HepG2 (cell line): Measurements from ENCODE around the gene CENPP. TPM values are rescaled to one million over a fixed set of nuclear protein-coding genes. Genes with fewer than 3 reads are reported as not detected.

Experiments
- ATAC-seq: fragments of 200-7000 bp; cut with Tn5 transposase; 3 replicates; pipeline ENCODE4 v1.9.1; 2020; ENCODE audit warnings: mild to moderate bottlenecking, moderate library complexity
- BruUV-seq: library from RNA; stranded (reverse); fragments of 400-500 nt; replicated peaks from 2 replicates; lab custom pipeline; 2021; lab: Mats Ljungman, UMichigan
- CTCF ChIA-PET: fragments of 300-600 bp; formaldehyde crosslinking; extraction: SDS; loops from one replicate; lab custom pipeline; 2021; ENCODE audit warnings: low total read pairs, inconsistent platforms, low intra/inter-chr PET ratio; lab: Yijun Ruan, JAX
- POLR2A ChIA-PET: fragments of 350-600 bp; sonication (Branson Sonifier 250); formaldehyde crosslinking; loops from one replicate; lab custom pipeline; 2020; ENCODE audit warnings: antibody characterized with exemption, inconsistent platforms; lab: Yijun Ruan, JAX
- DNase-seq: peaks from one replicate; pipeline ENCODE4 v3.0.0-alpha.2; 2015; ENCODE audit warnings: low spot score
- FAIRE-seq: peaks from 3 replicates; lab custom pipeline; 2011; peaks lifted over from hg19 to GRCh38; lab: Jason Lieb, UNC
- H2AFZ ChIP-seq: one replicate; pipeline ENCODE4 v1.6.1; 2011; ENCODE audit warnings: low read length, inconsistent platforms
- H3K27ac ChIP-seq: fragments of 300-600 bp; 3 replicates; pipeline ENCODE4 v1.8.0; 2011; ENCODE audit warnings: mixed run types, mild to moderate bottlenecking, mixed read lengths, low read length, inconsistent platforms; ENCODE audit not compliant: insufficient read depth; ENCODE audit errors: extremely low read length
- H3K27me3 ChIP-seq, 2 experiments: fragments of 200-600 bp in 1 of 2; 2 replicates in 1 of 2; 3 replicates in 1 of 2; pipeline versions ENCODE4 v1.6.0 to v1.8.0; 2011; ENCODE audit warnings: low read length in 2 of 2, mild to moderate bottlenecking in 2 of 2, moderate library complexity in 2 of 2, inconsistent platforms in 1 of 2; ENCODE audit not compliant: insufficient read depth in 2 of 2, control insufficient read depth in 1 of 2
- H3K36me3 ChIP-seq, 2 experiments: fragments of 200-600 bp in 1 of 2; replicated peaks in 1 of 2; 2 replicates in 1 of 2; 3 replicates in 1 of 2; pipeline versions ENCODE4 v1.5.1 to v1.8.0; 2011; ENCODE audit warnings: low read length in 2 of 2, inconsistent platforms in 1 of 2; ENCODE audit not compliant: insufficient read depth in 2 of 2, control insufficient read depth in 1 of 2
- H3K4me1 ChIP-seq: 2 replicates; pipeline ENCODE4 v1.5.1; 2012; ENCODE audit warnings: low read length, inconsistent platforms; ENCODE audit not compliant: insufficient read depth
- H3K4me2 ChIP-seq: 2 replicates; pipeline ENCODE4 v1.6.0; 2011; ENCODE audit warnings: low read depth, low read length, inconsistent platforms
- H3K4me3 ChIP-seq, 3 experiments: fragments of 200-600 bp in 1 of 3; sonication (generic), shearing (Covaris generic) in 1 of 3; replicated peaks in 1 of 3; 2 replicates each; pipeline ENCODE4 v1.5.1; 2011 to 2016; ENCODE audit warnings: low read length in 3 of 3, inconsistent platforms in 2 of 3, low read depth in 2 of 3, mild to moderate bottlenecking in 2 of 3, control low read depth in 1 of 3, mixed read lengths in 1 of 3; ENCODE audit not compliant: insufficient read depth in 1 of 3
- H3K79me2 ChIP-seq: one replicate; pipeline ENCODE4 v1.6.1; 2011; ENCODE audit warnings: low read length, inconsistent platforms; ENCODE audit not compliant: insufficient read depth
- H3K9ac ChIP-seq: 2 replicates; pipeline ENCODE4 v1.6.0; 2011; ENCODE audit warnings: mild to moderate bottlenecking, low read depth, low read length, inconsistent platforms; ENCODE audit not compliant: insufficient read depth
- H3K9me3 ChIP-seq: 2 replicates; pipeline ENCODE4 v1.5.1; 2012; ENCODE audit warnings: mild to moderate bottlenecking, low read length
- H4K20me1 ChIP-seq: 2 replicates; pipeline ENCODE4 v1.6.0; 2011; ENCODE audit warnings: inconsistent platforms, mild to moderate bottlenecking, low read length, moderate library complexity; ENCODE audit not compliant: insufficient read depth
- KDM3A ChIP-seq: IDR thresholded peaks from 2 replicates; pipeline ENCODE4 v1.6.1; 2018; ENCODE audit warnings: low read depth, missing compliant biosample characterization
- KDM5B ChIP-seq: sonication (generic); formaldehyde crosslinking; IDR thresholded peaks from 2 replicates; pipeline ENCODE4 v1.4.0; 2020; ENCODE audit warnings: missing genetic modification reagents, mild to moderate bottlenecking, borderline replicate concordance
- KLF6 ChIP-seq: IDR thresholded peaks from 2 replicates; pipeline ENCODE4 v1.8.0; 2016; ENCODE audit warnings: missing biosample characterization, missing genetic modification reagents
- RXRA ChIP-seq: sonication (generic); formaldehyde crosslinking; IDR thresholded peaks from 2 replicates; pipeline ENCODE4 v1.5.1; 2020; ENCODE audit warnings: missing genetic modification reagents
- TAF15 ChIP-seq: fragments of 200-400 bp; formaldehyde crosslinking; IDR thresholded peaks from one replicate; pipeline ENCODE4 v1.6.1; 2018; ENCODE audit warnings: mild to moderate bottlenecking, low read depth, low read length; ENCODE audit not compliant: poor library complexity, severe bottlenecking
- ZBTB33 ChIP-seq: sonication (generic); formaldehyde crosslinking; IDR thresholded peaks from 2 replicates; pipeline ENCODE4 v1.4.0; 2020; ENCODE audit warnings: missing genetic modification reagents
- ZNF101 ChIP-seq: sonication (generic); formaldehyde crosslinking; IDR thresholded peaks from 2 replicates; pipeline ENCODE4 v1.4.0; 2020; ENCODE audit warnings: mild to moderate bottlenecking, low read depth, missing genetic modification reagents, borderline replicate concordance
- ZNF274 ChIP-seq: sonication (generic); formaldehyde crosslinking; IDR thresholded peaks from 2 replicates; pipeline ENCODE4 v1.5.1; 2020; ENCODE audit warnings: mild to moderate bottlenecking, missing genetic modification reagents
- ZNF3 ChIP-seq: IDR thresholded peaks from 2 replicates; pipeline ENCODE4 v1.7.0; 2017; ENCODE audit warnings: inconsistent platforms
- ZNF761 ChIP-seq: sonication (generic); formaldehyde crosslinking; conservative IDR thresholded peaks from 2 replicates; pipeline ENCODE4 v1.4.0; 2020; ENCODE audit warnings: mild to moderate bottlenecking, missing genetic modification reagents
- WGBS: methylation state at CpG from one replicate; pipeline ENCODE4 v1.1.6; 2017; ENCODE audit warnings: low lambda C conversion rate; 5-methylcytosine and 5-hydroxymethylcytosine counted together
- in situ Hi-C: cut with HindIII; loops from 2 replicates; pipeline ENCODE4 v1.10.0; 2017; ENCODE audit warnings: low pct_unique_long_range_greater_than_20kb; ENCODE audit not compliant: extremely low pct_ligation_motif_present
- intact Hi-C: fragments of 100-400 bp; cut with micrococcal nuclease; formaldehyde crosslinking; loops from one replicate; pipeline ENCODE4 v1.10.0; 2022; ENCODE audit not compliant: unreplicated experiment
- polyA plus RNA-seq, 8 experiments: library from polyadenylated mRNA; depleted of rRNA in 3 of 8; stranded (reverse) in 7 of 8; unstranded in 1 of 8; fragments of >200 nt; fragmentation: Illumina TruSeq in 4 of 8; extraction: Trizol in 4 of 8; gene quantifications; 2 replicates each; pipeline versions ENCODE4 v1.2.1 to v1.2.3, GENCODE V29; 2011 to 2016; ENCODE audit warnings: low read depth in 4 of 8, missing spikeins in 1 of 8, mixed read lengths in 1 of 8; ENCODE audit not compliant: insufficient read depth in 1 of 8
- total RNA-seq, 5 experiments: library from RNA; depleted of rRNA; stranded (reverse); fragments of >200 nt; fragmentation: Illumina TruSeq; extraction: Trizol; gene quantifications; 2 replicates each; pipeline ENCODE4 v1.2.3, GENCODE V29; 2016; ENCODE audit warnings: low read depth in 1 of 5

CENPP gene
- total and polyA plus RNA-seq, 2 of the 13 experiments (the other 11 are each of a cell fraction or from before 2014, with no cell fraction given), result 2.0 to 11.4 TPM

DNA sequence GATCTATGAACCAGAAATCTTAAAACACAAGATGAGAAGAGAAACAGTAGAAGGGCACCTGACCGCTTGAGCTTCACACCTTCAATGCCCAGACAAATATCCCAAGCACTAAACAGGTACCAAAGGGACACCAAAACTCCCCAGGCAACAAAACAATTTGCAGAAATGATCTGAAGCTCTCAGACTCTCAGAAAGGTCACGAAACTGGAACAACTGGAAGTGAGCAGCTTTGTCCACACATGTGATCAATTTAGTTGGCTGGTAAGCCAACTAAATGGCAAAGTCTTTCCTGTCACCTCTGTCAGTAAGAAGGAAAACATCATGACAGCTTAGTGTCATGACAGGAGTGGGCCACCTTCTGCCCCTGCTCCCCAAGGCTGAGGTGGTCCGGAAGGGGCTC, 340.1 kb downstream of the CENPP start:
- H3K27me3 ChIP-seq, result no peaks in the 10 kb centered on the region; a peak in 1 of 5 replicates
- no peak for TF ChIP-seq RXRA (CRISPR knock-in tag)
- no peak for TF ChIP-seq ZNF3 (CRISPR knock-in tag)
- H3K4me2 ChIP-seq, result no peak overlapping the region
- no peak overlapping the region for H3K27ac ChIP-seq
- H3K4me3 ChIP-seq, result no peak overlapping the region
- no peak overlapping the region for H2AFZ ChIP-seq
- WGBS, result 98% methylated on average over 3 of the region's 3 CpGs
- DNase-seq (no peak), ATAC-seq (no peak), FAIRE-seq (no peak)
- H4K20me1 ChIP-seq, result peaks cover 4% of the 10 kb centered on the region; the same call in 1 of the 2 replicates
- intact Hi-C loops, result no loop called here
- H3K9ac ChIP-seq, result no peak overlapping the region
- peaks cover 2 to 12% of the 10 kb centered on the region in 2 experiments; a peak in 2 of 5 replicates for H3K36me3 ChIP-seq
- in situ Hi-C loops, result no loop called here
- ChIA-PET CTCF (no interaction called here), POLR2A (no interaction called here)
- H3K4me1 ChIP-seq, result peaks cover 34% of the 10 kb centered on the region
- BruUV-seq, result no TSS peak
- H3K79me2 ChIP-seq, result peaks cover 46% of the 10 kb centered on the region
- H3K9me3 ChIP-seq, result no peaks in the 10 kb centered on the region

GRCh38 chr9:92666236-92666635, 340.5 kb downstream of the CENPP start:
- CTCF ChIA-PET, result no interaction called here
- POLR2A ChIA-PET, result no interaction called here
- Histone ChIP-seq H3K4me1 (peaks cover 38% of the 10 kb centered on the region), H3K27me3 (no peaks in the 10 kb centered on the region; a peak in 1 of 5 replicates), H3K27ac (no peak overlapping the region), H2AFZ (no peak overlapping the region), H3K4me2 (no peak overlapping the region), H3K9ac (no peak overlapping the region), H3K36me3 (peaks cover 2 to 12% of the 10 kb centered on the region in 2 experiments; a peak in 2 of 5 replicates), H3K9me3 (no peaks in the 10 kb centered on the region), H3K4me3 (no peak overlapping the region), H3K79me2 (peaks cover 46% of the 10 kb centered on the region), H4K20me1 (peaks cover 4% of the 10 kb centered on the region; the same call in 1 of the 2 replicates)
- no peak for DNase-seq
- 95% methylated on average over 5 of the region's 6 CpGs for WGBS
- FAIRE-seq, result no peak
- no TSS peak for BruUV-seq
- TF ChIP-seq KLF6 (CRISPR knock-in tag) (no peak), ZNF101 (CRISPR knock-in tag) (no peak), ZNF761 (CRISPR knock-in tag) (no peak), ZBTB33 (CRISPR knock-in tag) (no peak), TAF15 (no peak), KDM3A (CRISPR knock-in tag) (no peak), KDM5B (CRISPR knock-in tag) (no peak), ZNF274 (CRISPR knock-in tag) (no peak)
- intact Hi-C loops (no loop called here), in situ Hi-C loops (no loop called here)
- ATAC-seq, result no peak
